ENCODE data around the gene NEK3. TPM values are rescaled to one million over a fixed set of nuclear protein-coding genes. Genes with fewer than 3 reads are reported as not detected.
"Not testable (repeated sequence)": the region's sequence is repeated elsewhere in the genome, so short reads cannot be mapped to it uniquely, and the experiment has no call there.

NEK3 gene
- total RNA-seq, 2 experiments from 2014 or later = 18.2 to 32.2 TPM

GRCh38 chr13:52105841-52106240 is 53.6 kb downstream of the NEK3 start:
- no peak overlapping the region for H2AFZ ChIP-seq (ENCODE audit: low read length)
- no peak overlapping the region for H3K4me3 ChIP-seq (ENCODE audit: low read depth, low read length, poor library complexity, severe bottlenecking)
- H3K79me2 ChIP-seq (ENCODE audit: insufficient read depth, low read depth, low read length) = no peaks in the 10 kb centered on the region
- no peaks in the 10 kb centered on the region for H3K9me2 ChIP-seq (ENCODE audit: insufficient read depth, low read length)
- H3K36me3 ChIP-seq (ENCODE audit: insufficient read depth, low read length) = no peaks in the 10 kb centered on the region
- DNase-seq (ENCODE audit: low spot score) = no peak
- no peaks in the 10 kb centered on the region for H4K20me1 ChIP-seq (ENCODE audit: insufficient read depth, low read length)
- H3K4me2 ChIP-seq (ENCODE audit: low read length) = no peak overlapping the region
- POLR2A ChIA-PET = interaction anchor here (1.1 kb wide), 1 partner anchor 745 kb away, joined by 3 read pairs; no protein-coding TSS in a partner anchor
- CTCF ChIA-PET (ENCODE audit: unreplicated experiment) = no interaction called here
- BruUV-seq (replicated peaks) = no TSS peak
- H3K9me3 ChIP-seq (ENCODE audit: low read length) = no peaks in the 10 kb centered on the region
- H3K27ac ChIP-seq (ENCODE audit: low read depth, low read length, poor library complexity, severe bottlenecking) = no peak overlapping the region
- TF ChIP-seq, protein P1, sequence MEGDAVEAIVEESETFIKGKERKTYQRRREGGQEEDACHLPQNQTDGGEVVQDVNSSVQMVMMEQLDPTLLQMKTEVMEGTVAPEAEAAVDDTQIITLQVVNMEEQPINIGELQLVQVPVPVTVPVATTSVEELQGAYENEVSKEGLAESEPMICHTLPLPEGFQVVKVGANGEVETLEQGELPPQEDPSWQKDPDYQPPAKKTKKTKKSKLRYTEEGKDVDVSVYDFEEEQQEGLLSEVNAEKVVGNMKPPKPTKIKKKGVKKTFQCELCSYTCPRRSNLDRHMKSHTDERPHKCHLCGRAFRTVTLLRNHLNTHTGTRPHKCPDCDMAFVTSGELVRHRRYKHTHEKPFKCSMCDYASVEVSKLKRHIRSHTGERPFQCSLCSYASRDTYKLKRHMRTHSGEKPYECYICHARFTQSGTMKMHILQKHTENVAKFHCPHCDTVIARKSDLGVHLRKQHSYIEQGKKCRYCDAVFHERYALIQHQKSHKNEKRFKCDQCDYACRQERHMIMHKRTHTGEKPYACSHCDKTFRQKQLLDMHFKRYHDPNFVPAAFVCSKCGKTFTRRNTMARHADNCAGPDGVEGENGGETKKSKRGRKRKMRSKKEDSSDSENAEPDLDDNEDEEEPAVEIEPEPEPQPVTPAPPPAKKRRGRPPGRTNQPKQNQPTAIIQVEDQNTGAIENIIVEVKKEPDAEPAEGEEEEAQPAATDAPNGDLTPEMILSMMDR (conservative IDR thresholded peaks at IDR 0.05; ENCODE audit: low read length) = no peak
- no peak for TF ChIP-seq EZH2phosphoT487 (IDR thresholded peaks at IDR 0.05; ENCODE audit: borderline replicate concordance, low read depth, low read length)
- no peaks in the 10 kb centered on the region for H3K4me1 ChIP-seq (ENCODE audit: insufficient read depth, low read length, poor library complexity, severe bottlenecking)
- intact Hi-C loops (cut with micrococcal nuclease; ENCODE audit: unreplicated experiment) = no loop called here

- BruUV-seq (replicated peaks) = no TSS peak
- Histone ChIP-seq H3K4me3 (ENCODE audit: low read depth, low read length, poor library complexity, severe bottlenecking) (no peak overlapping the region), H3K4me2 (ENCODE audit: low read length) (no peak overlapping the region), H3K9me2 (ENCODE audit: insufficient read depth, low read length) (no peaks in the 10 kb centered on the region), H3K9me3 (ENCODE audit: low read length) (no peaks in the 10 kb centered on the region), H3K36me3 (ENCODE audit: insufficient read depth, low read length) (no peaks in the 10 kb centered on the region), H3K4me1 (ENCODE audit: insufficient read depth, low read length, poor library complexity, severe bottlenecking) (no peaks in the 10 kb centered on the region), H3K27ac (ENCODE audit: low read depth, low read length, poor library complexity, severe bottlenecking) (no peak overlapping the region), H3K79me2 (ENCODE audit: insufficient read depth, low read depth, low read length) (no peaks in the 10 kb centered on the region), H2AFZ (ENCODE audit: low read length) (no peak overlapping the region), H4K20me1 (ENCODE audit: insufficient read depth, low read length) (no peaks in the 10 kb centered on the region)
- intact Hi-C loops (cut with micrococcal nuclease; ENCODE audit: unreplicated experiment) = no loop called here
- no peak for DNase-seq (ENCODE audit: low spot score)
- ChIA-PET POLR2A (no interaction called here), CTCF (ENCODE audit: unreplicated experiment) (no interaction called here)
- TF ChIP-seq, protein P1 (conservative IDR thresholded peaks at IDR 0.05; ENCODE audit: low read length) = no peak
Observed at GRCh38 chr13:52104624-52105023, 54.8 kb downstream of the NEK3 start.

GRCh38 chr13:52103386-52103785 is 56.0 kb downstream of the NEK3 start:
- H3K79me2 ChIP-seq (ENCODE audit: insufficient read depth, low read depth, low read length) = no peaks in the 10 kb centered on the region
- H2AFZ ChIP-seq (ENCODE audit: low read length) = no peak overlapping the region
- intact Hi-C loops (cut with micrococcal nuclease; ENCODE audit: unreplicated experiment) = no loop called here
- no peaks in the 10 kb centered on the region for H3K36me3 ChIP-seq (ENCODE audit: insufficient read depth, low read length)
- H3K4me2 ChIP-seq (ENCODE audit: low read length) = no peak overlapping the region
- no peaks in the 10 kb centered on the region for H3K9me2 ChIP-seq (ENCODE audit: insufficient read depth, low read length)
- TF ChIP-seq, protein P1 (conservative IDR thresholded peaks at IDR 0.05; ENCODE audit: low read length) = no peak
- no peak for TF ChIP-seq EZH2phosphoT487 (IDR thresholded peaks at IDR 0.05; ENCODE audit: borderline replicate concordance, low read depth, low read length)
- no TSS peak for BruUV-seq (replicated peaks)
- DNase-seq (ENCODE audit: low spot score) = no peak
- H3K4me1 ChIP-seq (ENCODE audit: insufficient read depth, low read length, poor library complexity, severe bottlenecking) = no peaks in the 10 kb centered on the region
- POLR2A ChIA-PET = no interaction called here
- H3K27ac ChIP-seq (ENCODE audit: low read depth, low read length, poor library complexity, severe bottlenecking) = no peak overlapping the region
- H3K9me3 ChIP-seq (ENCODE audit: low read length) = no peaks in the 10 kb centered on the region
- CTCF ChIA-PET (ENCODE audit: unreplicated experiment) = no interaction called here
- H4K20me1 ChIP-seq (ENCODE audit: insufficient read depth, low read length) = no peaks in the 10 kb centered on the region
- no peak overlapping the region for H3K4me3 ChIP-seq (ENCODE audit: low read depth, low read length, poor library complexity, severe bottlenecking)

DNA sequence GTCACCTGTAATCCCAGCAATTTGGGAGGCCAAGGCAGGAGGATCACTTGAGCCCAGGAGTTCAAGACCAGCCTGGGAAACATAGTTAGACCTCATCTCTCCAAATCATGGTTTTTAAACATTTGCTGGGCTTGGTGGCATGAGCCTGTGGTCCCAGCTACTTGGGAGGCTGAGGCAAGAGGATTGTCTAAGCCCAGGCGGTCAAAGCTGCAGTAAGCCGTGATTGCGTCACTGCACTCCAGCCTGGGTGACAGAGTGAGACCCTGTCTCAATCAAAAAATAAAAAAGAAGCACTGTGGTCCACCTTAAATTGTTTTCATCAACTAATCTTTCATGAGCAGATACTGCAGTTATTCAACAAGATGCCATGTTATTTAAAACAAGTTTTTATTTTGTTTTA is 57.0 kb downstream of the NEK3 start:
- CTCF ChIA-PET (ENCODE audit: unreplicated experiment) = not testable (repeated sequence)

More for the DNA sequence above, 57.0 kb downstream of the NEK3 start:
- H3K36me3 ChIP-seq (ENCODE audit: insufficient read depth, low read length); BruUV-seq (replicated peaks); H3K4me3 ChIP-seq (ENCODE audit: low read depth, low read length, poor library complexity, severe bottlenecking); H4K20me1 ChIP-seq (ENCODE audit: insufficient read depth, low read length); H3K9me3 ChIP-seq (ENCODE audit: low read length); H3K9me2 ChIP-seq (ENCODE audit: insufficient read depth, low read length); H3K4me2 ChIP-seq (ENCODE audit: low read length); H3K4me1 ChIP-seq (ENCODE audit: insufficient read depth, low read length, poor library complexity, severe bottlenecking); DNase-seq (ENCODE audit: low spot score); intact Hi-C loops (cut with micrococcal nuclease; ENCODE audit: unreplicated experiment); H2AFZ ChIP-seq (ENCODE audit: low read length); H3K27ac ChIP-seq (ENCODE audit: low read depth, low read length, poor library complexity, severe bottlenecking); H3K79me2 ChIP-seq (ENCODE audit: insufficient read depth, low read depth, low read length): not testable (repeated sequence)
- POLR2A ChIA-PET = interaction anchor here (0.7 kb wide), 2 partner anchors 11 to 1123 kb away, joined by 3 to 4 read pairs; no protein-coding TSS in a partner anchor
